HCT116 (cell line): ENCODE results near the gene ZNF212. TPM values are rescaled to one million over a fixed set of nuclear protein-coding genes. Genes with fewer than 3 reads are reported as not detected.

Experiments used
- ATAC-seq: fragments of 200-7000 bp; cut with Tn5 transposase; 2 replicates; pipeline ENCODE4 v1.9.1; 2020; ENCODE audit warnings: mild to moderate bottlenecking, moderate library complexity
- BruUV-seq: library from RNA; stranded (reverse); fragments of 400-500 nt; replicated peaks from 2 replicates; lab custom pipeline; 2021; lab: Mats Ljungman, UMichigan
- CTCF ChIA-PET: fragments of 300-600 bp; sonication (Branson Sonifier 250); formaldehyde crosslinking; loops from one replicate; lab custom pipeline; 2021; ENCODE audit warnings: antibody characterized with exemption; lab: Charles Lee
- POLR2A ChIA-PET: fragments of 300-600, 350-600 bp; sonication (Branson Sonifier 250); formaldehyde crosslinking; loops from one replicate; lab custom pipeline; 2021; ENCODE audit warnings: antibody characterized with exemption; lab: Charles Lee
- RAD21 ChIA-PET, 2 experiments: fragments of 300-600 bp; sonication (Branson Sonifier 250); formaldehyde crosslinking; loops; one replicate each; lab custom pipeline; 2023; ENCODE audit warnings: low total read pairs in 2 of 2; ENCODE audit not compliant: uncharacterized antibody in 2 of 2, unreplicated experiment in 2 of 2, low non-redundant PET in 1 of 2; lab: Charles Lee
- DNase-seq: peaks from one replicate; pipeline ENCODE4 v3.0.0-alpha.2; 2010; ENCODE audit warnings: low read depth, low spot score
- H2AFZ ChIP-seq: fragments of 200-600 bp; shearing (Covaris generic), sonication (generic); 2 replicates; pipeline ENCODE4 v1.6.1; 2017; ENCODE audit warnings: low read depth, mixed run types, mixed read lengths, antibody characterized with exemption, low read length; ENCODE audit not compliant: poor library complexity, severe bottlenecking
- H3K27ac ChIP-seq: 2 replicates; pipeline ENCODE4 v1.5.1; 2012; ENCODE audit warnings: low read depth, low read length
- H3K27me3 ChIP-seq: fragments of 200-600 bp; sonication (generic); 2 replicates; pipeline ENCODE4 v1.6.1; 2016; ENCODE audit warnings: mixed run types, low read length, mixed read lengths; ENCODE audit not compliant: insufficient read depth
- H3K36me3 ChIP-seq, 2 experiments: fragments of 200-500 bp in 1 of 2; fragments of 200-600 bp in 1 of 2; sonication (Bioruptor generic) in 1 of 2; sonication (generic) in 1 of 2; 2 replicates each; pipeline versions ENCODE4 v1.5.1 to v1.6.1; 2014 to 2016; ENCODE audit warnings: low read length in 2 of 2, inconsistent platforms in 1 of 2, mixed read lengths in 1 of 2, mixed run types in 1 of 2; ENCODE audit not compliant: insufficient read depth in 2 of 2, control insufficient read depth in 1 of 2
- H3K4me1 ChIP-seq, 2 experiments: fragments of 200-600 bp in 1 of 2; sonication (generic) in 1 of 2; 2 replicates each; pipeline versions ENCODE4 v1.5.1 to v1.6.1; 2012 to 2017; ENCODE audit warnings: low read length in 2 of 2, inconsistent platforms in 1 of 2, mild to moderate bottlenecking in 1 of 2, mixed read lengths in 1 of 2, mixed run types in 1 of 2, moderate library complexity in 1 of 2; ENCODE audit not compliant: insufficient read depth in 2 of 2, control insufficient read depth in 1 of 2
- H3K4me2 ChIP-seq: fragments of 200-600 bp; sonication (generic); 2 replicates; pipeline ENCODE4 v1.6.1; 2017; ENCODE audit warnings: mixed run types, low read length, mixed read lengths
- H3K4me3 ChIP-seq, 2 experiments: fragments of 200-600 bp in 1 of 2; sonication (generic) in 1 of 2; replicated peaks in 1 of 2; 2 replicates each; pipeline ENCODE4 v1.5.1; 2011 to 2016; ENCODE audit warnings: low read length in 2 of 2, control low read depth in 1 of 2, low read depth in 1 of 2, mild to moderate bottlenecking in 1 of 2, mixed read lengths in 1 of 2, mixed run types in 1 of 2
- H3K79me2 ChIP-seq: fragments of 200-600 bp; sonication (generic); 2 replicates; pipeline ENCODE4 v1.6.1; 2017; ENCODE audit warnings: mild to moderate bottlenecking, mixed run types, low read length, moderate library complexity, mixed read lengths; ENCODE audit not compliant: insufficient read depth
- H3K9ac ChIP-seq: fragments of 200-600 bp; sonication (generic); 2 replicates; pipeline ENCODE4 v1.6.1; 2016; ENCODE audit warnings: low read length, mixed read lengths
- H3K9me2 ChIP-seq: fragments of 200-600 bp; sonication (generic), shearing (Covaris generic); 2 replicates; pipeline ENCODE4 v1.6.1; 2017; ENCODE audit warnings: mixed run types, mild to moderate bottlenecking, moderate library complexity; ENCODE audit not compliant: insufficient read depth
- H3K9me3 ChIP-seq, 2 experiments: fragments of 200-500 bp in 1 of 2; fragments of 200-600 bp in 1 of 2; sonication (Bioruptor generic) in 1 of 2; sonication (generic) in 1 of 2; 2 replicates each; pipeline ENCODE4 v1.6.1; 2014 to 2017; ENCODE audit warnings: low read length in 2 of 2, mixed read lengths in 2 of 2, inconsistent platforms in 1 of 2, low read depth in 1 of 2, mild to moderate bottlenecking in 1 of 2, mixed run types in 1 of 2, moderate library complexity in 1 of 2; ENCODE audit not compliant: control insufficient read depth in 1 of 2, insufficient read depth in 1 of 2
- H4K20me1 ChIP-seq: fragments of 200-600 bp; sonication (generic), shearing (Covaris generic); 2 replicates; pipeline ENCODE4 v1.6.1; 2017; ENCODE audit warnings: mixed run types, mild to moderate bottlenecking, moderate library complexity; ENCODE audit not compliant: insufficient read depth
- CEBPB ChIP-seq: IDR thresholded peaks from 2 replicates; pipeline ENCODE4 v1.6.1; 2012; ENCODE audit warnings: low read depth
- EGR1 ChIP-seq: IDR thresholded peaks from 2 replicates; pipeline ENCODE4 v1.6.1; 2012; ENCODE audit warnings: low read depth
- ELF1 ChIP-seq: IDR thresholded peaks from 2 replicates; pipeline ENCODE4 v1.6.1; 2012; ENCODE audit warnings: low read depth, borderline replicate concordance
- EZH2 ChIP-seq: fragments of 200-600 bp; sonication (generic); IDR thresholded peaks from 2 replicates; pipeline ENCODE4 v1.6.1; 2017; ENCODE audit warnings: antibody characterized with exemption, mixed run types
- EZH2phosphoT487 ChIP-seq: fragments of 200-600 bp; IDR thresholded peaks from 2 replicates; pipeline ENCODE4 v1.6.1; 2018; ENCODE audit warnings: antibody characterized with exemption, borderline replicate concordance
- FOSL1 ChIP-seq: IDR thresholded peaks from 2 replicates; pipeline ENCODE4 v1.6.1; 2012; ENCODE audit warnings: low read depth
- JUND ChIP-seq: IDR thresholded peaks from 2 replicates; pipeline ENCODE4 v1.6.1; 2012
- POLR2AphosphoS5 ChIP-seq: IDR thresholded peaks from 2 replicates; pipeline ENCODE4 v1.6.1; 2011; ENCODE audit warnings: mild to moderate bottlenecking, low read depth, low read length, moderate library complexity
- RAD21 ChIP-seq: IDR thresholded peaks from 2 replicates; pipeline ENCODE4 v1.6.1; 2012; ENCODE audit warnings: low read depth, mild to moderate bottlenecking
- SIN3A ChIP-seq: IDR thresholded peaks from 2 replicates; pipeline ENCODE4 v1.6.1; 2012; ENCODE audit warnings: low read depth
- SP1 ChIP-seq: IDR thresholded peaks from 2 replicates; pipeline ENCODE4 v1.6.1; 2012; ENCODE audit warnings: low read depth
- TCF7L2 ChIP-seq: IDR thresholded peaks from 2 replicates; pipeline ENCODE4 v1.7.0; 2011; ENCODE audit warnings: borderline replicate concordance, inconsistent platforms; ENCODE audit not compliant: insufficient read depth, insufficient read length; ENCODE audit errors: extremely low read depth
- YY1 ChIP-seq: IDR thresholded peaks from 2 replicates; pipeline ENCODE4 v1.6.1; 2011; ENCODE audit warnings: low read length, low read depth, moderate library complexity, mild to moderate bottlenecking; ENCODE audit not compliant: insufficient replicate concordance; ENCODE audit errors: extremely low read depth
- ZFX ChIP-seq: fragments of 450-650 bp; IDR thresholded peaks from 2 replicates; pipeline ENCODE4 v1.6.1; 2017
- ZNF274 ChIP-seq: fragments of 200-500 bp; sonication (Bioruptor generic); IDR thresholded peaks from 2 replicates; pipeline ENCODE4 v1.6.1; 2014; ENCODE audit warnings: mild to moderate bottlenecking, low read depth, low read length, inconsistent platforms
- intact Hi-C: fragments of 100-400 bp; cut with micrococcal nuclease; formaldehyde crosslinking; loops from 2 replicates; pipeline ENCODE4 v1.10.0; 2022
- total RNA-seq: library from RNA; stranded (reverse); gene quantifications from one replicate; pipeline ENCODE4 v1.2.1, GENCODE V29; 2021; ENCODE audit not compliant: unreplicated experiment
- TF ChIP-seq, protein P1 (sequence below): IDR thresholded peaks from 2 replicates; pipeline ENCODE4 v1.6.1; 2012
- TF ChIP-seq, protein P2 (sequence below): IDR thresholded peaks from 2 replicates; pipeline ENCODE4 v1.6.1; 2011; ENCODE audit warnings: mild to moderate bottlenecking, low read length, moderate library complexity; ENCODE audit not compliant: insufficient replicate concordance; ENCODE audit errors: extremely low read depth
- TF ChIP-seq, protein P3 (sequence below), 3 experiments: fragments of 200-600 bp in 1 of 3; sonication (generic) in 1 of 3; IDR thresholded peaks in 2 of 3; conservative IDR thresholded peaks in 1 of 3; 2 replicates each; pipeline ENCODE4 v1.5.1; 2012 to 2017; ENCODE audit warnings: low read depth in 2 of 3, low read length in 2 of 3, antibody characterized with exemption in 1 of 3, borderline replicate concordance in 1 of 3, control low read depth in 1 of 3, mild to moderate bottlenecking in 1 of 3, mixed read lengths in 1 of 3, mixed run types in 1 of 3, moderate library complexity in 1 of 3; ENCODE audit not compliant: insufficient read depth in 1 of 3
- TF ChIP-seq, protein P4 (sequence below): IDR thresholded peaks from 2 replicates; pipeline ENCODE4 v1.6.1; 2012
- TF ChIP-seq, protein P5 (sequence below): IDR thresholded peaks from 2 replicates; pipeline ENCODE4 v1.6.1; 2012; ENCODE audit warnings: low read depth

Gene ZNF212
- total RNA-seq, 1 experiment from 2014 or later, result 13.7 TPM

DNA sequence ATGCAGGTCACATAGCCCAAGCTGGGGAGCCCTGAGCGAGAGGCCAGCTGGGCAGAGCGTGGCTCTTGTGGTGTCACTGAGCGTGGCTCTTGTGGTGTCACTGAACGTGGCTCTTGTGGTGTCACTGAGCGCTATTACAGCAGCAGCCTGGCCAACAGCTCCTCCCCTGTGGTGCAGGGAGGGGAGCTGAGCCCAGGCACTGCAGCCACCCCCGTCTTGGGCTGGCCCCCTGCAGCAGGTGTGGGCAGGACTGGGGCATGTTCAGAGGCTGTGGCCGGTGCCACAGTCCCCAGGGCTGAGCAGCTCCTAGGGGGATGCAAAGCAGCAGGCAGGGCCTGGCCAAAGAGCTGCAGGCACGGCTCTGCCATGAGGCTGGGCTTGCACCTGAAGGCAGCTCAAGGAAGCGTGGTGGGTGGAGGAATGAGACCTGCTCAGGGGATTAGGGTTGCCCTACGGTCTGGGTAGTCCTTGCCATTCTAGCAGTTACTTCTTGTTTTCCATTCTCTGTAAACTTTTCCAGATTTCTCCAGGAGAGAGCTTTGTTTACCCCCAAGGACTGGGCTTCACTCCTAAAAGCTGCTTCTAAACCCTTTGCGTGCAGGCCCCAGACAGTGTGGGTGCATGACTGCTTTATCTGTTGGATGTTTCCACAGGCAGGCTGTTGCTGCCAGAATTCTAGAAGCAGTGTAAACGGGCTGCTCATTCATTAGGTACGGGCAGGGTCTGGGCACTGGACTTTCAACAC lies 51.8 kb downstream of the ZNF212 start:
- CTCF ChIA-PET, result interaction anchor here (2.3 kb wide), 1 partner anchor 19 kb away, joined by 6 read pairs; no protein-coding TSS in a partner anchor
- Histone ChIP-seq H3K79me2 (no peaks in the 10 kb centered on the region), H3K4me1 (no peaks in the 10 kb centered on the region), H3K4me2 (no peak overlapping the region), H3K27ac (no peak overlapping the region), H3K9me3 (no peaks in the 10 kb centered on the region), H3K27me3 (no peaks in the 10 kb centered on the region), H2AFZ (no peak overlapping the region), H3K9me2 (no peaks in the 10 kb centered on the region), H3K9ac (no peak overlapping the region), H4K20me1 (no peaks in the 10 kb centered on the region), H3K4me3 (no peak overlapping the region), H3K36me3 (no peaks in the 10 kb centered on the region; a peak in 1 of 4 replicates)
- no TSS peak for BruUV-seq
- intact Hi-C loops, result no loop called here
- DNase-seq (no peak), ATAC-seq (no peak)
- RAD21 ChIA-PET, result no interaction called here
- TF ChIP-seq EZH2phosphoT487 (no peak), SIN3A (no peak), ZNF274 (no peak), ZFX (no peak), POLR2AphosphoS5 (no peak), ELF1 (no peak), SP1 (no peak), TCF7L2 (no peak), YY1 (no peak), JUND (no peak), EZH2 (no peak), RAD21 (no peak), CEBPB (no peak), EGR1 (no peak), FOSL1 (no peak)
- TF ChIP-seq, protein P1, sequence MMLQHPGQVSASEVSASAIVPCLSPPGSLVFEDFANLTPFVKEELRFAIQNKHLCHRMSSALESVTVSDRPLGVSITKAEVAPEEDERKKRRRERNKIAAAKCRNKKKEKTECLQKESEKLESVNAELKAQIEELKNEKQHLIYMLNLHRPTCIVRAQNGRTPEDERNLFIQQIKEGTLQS, result no peak
- TF ChIP-seq, protein P2, sequence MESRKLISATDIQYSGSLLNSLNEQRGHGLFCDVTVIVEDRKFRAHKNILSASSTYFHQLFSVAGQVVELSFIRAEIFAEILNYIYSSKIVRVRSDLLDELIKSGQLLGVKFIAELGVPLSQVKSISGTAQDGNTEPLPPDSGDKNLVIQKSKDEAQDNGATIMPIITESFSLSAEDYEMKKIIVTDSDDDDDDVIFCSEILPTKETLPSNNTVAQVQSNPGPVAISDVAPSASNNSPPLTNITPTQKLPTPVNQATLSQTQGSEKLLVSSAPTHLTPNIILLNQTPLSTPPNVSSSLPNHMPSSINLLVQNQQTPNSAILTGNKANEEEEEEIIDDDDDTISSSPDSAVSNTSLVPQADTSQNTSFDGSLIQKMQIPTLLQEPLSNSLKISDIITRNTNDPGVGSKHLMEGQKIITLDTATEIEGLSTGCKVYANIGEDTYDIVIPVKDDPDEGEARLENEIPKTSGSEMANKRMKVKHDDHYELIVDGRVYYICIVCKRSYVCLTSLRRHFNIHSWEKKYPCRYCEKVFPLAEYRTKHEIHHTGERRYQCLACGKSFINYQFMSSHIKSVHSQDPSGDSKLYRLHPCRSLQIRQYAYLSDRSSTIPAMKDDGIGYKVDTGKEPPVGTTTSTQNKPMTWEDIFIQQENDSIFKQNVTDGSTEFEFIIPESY, result no peak
- TF ChIP-seq, protein P3, sequence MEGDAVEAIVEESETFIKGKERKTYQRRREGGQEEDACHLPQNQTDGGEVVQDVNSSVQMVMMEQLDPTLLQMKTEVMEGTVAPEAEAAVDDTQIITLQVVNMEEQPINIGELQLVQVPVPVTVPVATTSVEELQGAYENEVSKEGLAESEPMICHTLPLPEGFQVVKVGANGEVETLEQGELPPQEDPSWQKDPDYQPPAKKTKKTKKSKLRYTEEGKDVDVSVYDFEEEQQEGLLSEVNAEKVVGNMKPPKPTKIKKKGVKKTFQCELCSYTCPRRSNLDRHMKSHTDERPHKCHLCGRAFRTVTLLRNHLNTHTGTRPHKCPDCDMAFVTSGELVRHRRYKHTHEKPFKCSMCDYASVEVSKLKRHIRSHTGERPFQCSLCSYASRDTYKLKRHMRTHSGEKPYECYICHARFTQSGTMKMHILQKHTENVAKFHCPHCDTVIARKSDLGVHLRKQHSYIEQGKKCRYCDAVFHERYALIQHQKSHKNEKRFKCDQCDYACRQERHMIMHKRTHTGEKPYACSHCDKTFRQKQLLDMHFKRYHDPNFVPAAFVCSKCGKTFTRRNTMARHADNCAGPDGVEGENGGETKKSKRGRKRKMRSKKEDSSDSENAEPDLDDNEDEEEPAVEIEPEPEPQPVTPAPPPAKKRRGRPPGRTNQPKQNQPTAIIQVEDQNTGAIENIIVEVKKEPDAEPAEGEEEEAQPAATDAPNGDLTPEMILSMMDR (IDR thresholded peaks at IDR 0.05 in 2 of 3, conservative IDR thresholded peaks at IDR 0.05 in 1 of 3; ENCODE audit: borderline replicate concordance in 1 of 3, insufficient read depth in 1 of 3, low read depth in 2 of 3, low read length in 2 of 3), result no peak
- TF ChIP-seq, protein P4, sequence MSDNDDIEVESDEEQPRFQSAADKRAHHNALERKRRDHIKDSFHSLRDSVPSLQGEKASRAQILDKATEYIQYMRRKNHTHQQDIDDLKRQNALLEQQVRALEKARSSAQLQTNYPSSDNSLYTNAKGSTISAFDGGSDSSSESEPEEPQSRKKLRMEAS, result no peak
- TF ChIP-seq, protein P5, sequence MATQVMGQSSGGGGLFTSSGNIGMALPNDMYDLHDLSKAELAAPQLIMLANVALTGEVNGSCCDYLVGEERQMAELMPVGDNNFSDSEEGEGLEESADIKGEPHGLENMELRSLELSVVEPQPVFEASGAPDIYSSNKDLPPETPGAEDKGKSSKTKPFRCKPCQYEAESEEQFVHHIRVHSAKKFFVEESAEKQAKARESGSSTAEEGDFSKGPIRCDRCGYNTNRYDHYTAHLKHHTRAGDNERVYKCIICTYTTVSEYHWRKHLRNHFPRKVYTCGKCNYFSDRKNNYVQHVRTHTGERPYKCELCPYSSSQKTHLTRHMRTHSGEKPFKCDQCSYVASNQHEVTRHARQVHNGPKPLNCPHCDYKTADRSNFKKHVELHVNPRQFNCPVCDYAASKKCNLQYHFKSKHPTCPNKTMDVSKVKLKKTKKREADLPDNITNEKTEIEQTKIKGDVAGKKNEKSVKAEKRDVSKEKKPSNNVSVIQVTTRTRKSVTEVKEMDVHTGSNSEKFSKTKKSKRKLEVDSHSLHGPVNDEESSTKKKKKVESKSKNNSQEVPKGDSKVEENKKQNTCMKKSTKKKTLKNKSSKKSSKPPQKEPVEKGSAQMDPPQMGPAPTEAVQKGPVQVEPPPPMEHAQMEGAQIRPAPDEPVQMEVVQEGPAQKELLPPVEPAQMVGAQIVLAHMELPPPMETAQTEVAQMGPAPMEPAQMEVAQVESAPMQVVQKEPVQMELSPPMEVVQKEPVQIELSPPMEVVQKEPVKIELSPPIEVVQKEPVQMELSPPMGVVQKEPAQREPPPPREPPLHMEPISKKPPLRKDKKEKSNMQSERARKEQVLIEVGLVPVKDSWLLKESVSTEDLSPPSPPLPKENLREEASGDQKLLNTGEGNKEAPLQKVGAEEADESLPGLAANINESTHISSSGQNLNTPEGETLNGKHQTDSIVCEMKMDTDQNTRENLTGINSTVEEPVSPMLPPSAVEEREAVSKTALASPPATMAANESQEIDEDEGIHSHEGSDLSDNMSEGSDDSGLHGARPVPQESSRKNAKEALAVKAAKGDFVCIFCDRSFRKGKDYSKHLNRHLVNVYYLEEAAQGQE, result no peak
- POLR2A ChIA-PET, result no interaction called here
